MCF 10A (cell line): ENCODE data around the gene SPOCD1. TPM values are rescaled to one million over a fixed set of nuclear protein-coding genes. Genes with fewer than 3 reads are reported as not detected.

Source experiments
- BruUV-seq: library from RNA; stranded (reverse); fragments of 400-500 nt; replicated peaks from 2 replicates; lab custom pipeline; 2021; lab: Mats Ljungman, UMichigan
- CTCF ChIA-PET: fragments of 300-600 bp; sonication (Branson Sonifier 250); formaldehyde crosslinking; extraction: SDS; loops from one replicate; lab custom pipeline; 2021; ENCODE audit warnings: antibody characterized with exemption, inconsistent platforms; lab: Yijun Ruan, JAX
- POLR2A ChIA-PET: fragments of 300-600, 350-650 bp; sonication (Branson Sonifier 250); formaldehyde crosslinking; extraction: SDS; loops from one replicate; lab custom pipeline; 2020; ENCODE audit warnings: antibody characterized with exemption, inconsistent platforms; lab: Yijun Ruan, JAX
- DNase-seq: peaks from one replicate; pipeline ENCODE4 v3.0.0-alpha.2; 2018; ENCODE audit not compliant: unreplicated experiment
- H3K27ac Mint-ChIP-seq: one replicate; pipeline ENCODE4 v1.8.0; 2022; ENCODE audit warnings: mild to moderate bottlenecking, low read depth, mixed read lengths; ENCODE audit not compliant: unreplicated experiment
- H3K27me3 Mint-ChIP-seq: one replicate; pipeline ENCODE4 v1.8.0; 2022; ENCODE audit warnings: mixed read lengths; ENCODE audit not compliant: insufficient read depth, unreplicated experiment
- H3K36me3 Mint-ChIP-seq: one replicate; pipeline ENCODE4 v1.8.0; 2022; ENCODE audit warnings: mild to moderate bottlenecking, moderate library complexity, mixed read lengths; ENCODE audit not compliant: insufficient read depth, unreplicated experiment
- H3K4me1 Mint-ChIP-seq: one replicate; pipeline ENCODE4 v1.8.0; 2022; ENCODE audit warnings: mixed read lengths; ENCODE audit not compliant: insufficient read depth, unreplicated experiment
- H3K4me3 Mint-ChIP-seq: one replicate; pipeline ENCODE4 v1.8.0; 2022; ENCODE audit warnings: mild to moderate bottlenecking, moderate library complexity, mixed read lengths; ENCODE audit not compliant: unreplicated experiment
- H3K9me3 Mint-ChIP-seq: one replicate; pipeline ENCODE4 v1.8.0; 2022; ENCODE audit warnings: mixed read lengths; ENCODE audit not compliant: unreplicated experiment
- CTCF ChIP-seq: fragments of 200-600 bp; IDR thresholded peaks from one replicate; pipeline ENCODE4 v1.8.0; 2022; ENCODE audit warnings: antibody characterized with exemption, mild to moderate bottlenecking; ENCODE audit not compliant: unreplicated experiment
- intact Hi-C: fragments of 100-400 bp; cut with micrococcal nuclease; formaldehyde crosslinking; loops from 2 replicates; pipeline ENCODE4 v1.14.1; 2022
- total RNA-seq: library from RNA; stranded (reverse); gene quantifications from 2 replicates; pipeline ENCODE4 v1.2.3, GENCODE V29; 2022

SPOCD1 gene
- total RNA-seq, 1 experiment from 2014 or later = 0.47 TPM

DNA sequence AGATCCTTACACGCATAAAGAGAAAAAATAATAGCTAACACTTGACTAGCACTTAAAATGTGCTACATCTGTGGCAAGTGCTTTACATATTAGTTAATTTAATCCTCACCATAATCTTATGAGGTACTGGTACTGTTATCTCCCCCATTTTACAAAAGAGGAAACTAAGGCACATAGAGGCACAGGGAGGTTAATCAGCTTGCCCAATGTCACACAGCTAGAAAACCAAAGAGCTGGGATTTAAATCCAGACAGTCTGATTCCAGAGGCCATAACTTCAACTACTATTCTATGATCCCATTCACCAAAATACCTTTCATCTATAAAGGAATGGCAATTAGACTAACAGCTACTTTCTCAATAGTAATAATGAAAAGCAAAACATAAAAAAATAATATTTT, 11.7 kb downstream of the SPOCD1 start:
- DNase-seq = no peak
- H3K36me3 Mint-ChIP-seq = no peaks in the 10 kb centered on the region
- peaks cover 3% of the 10 kb centered on the region for H3K4me1 Mint-ChIP-seq
- TF ChIP-seq CTCF = no peak
- no peak overlapping the region for H3K27ac Mint-ChIP-seq
- ChIA-PET POLR2A (interaction anchor here (0.6 to 0.9 kb wide), 4 partner anchors 11 to 138 kb away, joined by 3 read pairs; no protein-coding TSS in a partner anchor), CTCF (interaction anchor here (0.7 to 1.1 kb wide), 2 partner anchors 14 to 623 kb away, joined by 3 read pairs; no protein-coding TSS in a partner anchor)
- no TSS peak for BruUV-seq
- H3K27me3 Mint-ChIP-seq = peaks cover 18% of the 10 kb centered on the region
- H3K9me3 Mint-ChIP-seq = no peaks in the 10 kb centered on the region
- intact Hi-C loops = no loop called here
- no peak overlapping the region for H3K4me3 Mint-ChIP-seq

- CTCF ChIA-PET = interaction anchor here (0.7 kb wide), 1 partner anchor 623 kb away, joined by 3 read pairs; no protein-coding TSS in a partner anchor
- no peaks in the 10 kb centered on the region for H3K9me3 Mint-ChIP-seq
- BruUV-seq = no TSS peak
- no peak for DNase-seq
- no peak overlapping the region for H3K27ac Mint-ChIP-seq
- intact Hi-C loops = no loop called here
- no peaks in the 10 kb centered on the region for H3K36me3 Mint-ChIP-seq
- no peak overlapping the region for H3K4me3 Mint-ChIP-seq
- peaks cover 18% of the 10 kb centered on the region for H3K27me3 Mint-ChIP-seq
- no peak for TF ChIP-seq CTCF
- H3K4me1 Mint-ChIP-seq = peaks cover 8% of the 10 kb centered on the region
- POLR2A ChIA-PET = interaction anchor here (0.6 to 0.7 kb wide), 2 partner anchors 11 to 103 kb away, joined by 3 read pairs; no protein-coding TSS in a partner anchor
Observed at GRCh38 chr1:31803610-31804009, 12.2 kb downstream of the SPOCD1 start.

GRCh38 chr1:31802190-31803150, 13.4 kb downstream of the SPOCD1 start:
- Mint-ChIP-seq H3K4me1 (peaks cover 9% of the 10 kb centered on the region), H3K36me3 (no peaks in the 10 kb centered on the region), H3K27me3 (peaks cover 18% of the 10 kb centered on the region), H3K9me3 (no peaks in the 10 kb centered on the region), H3K27ac (no peak overlapping the region), H3K4me3 (no peak overlapping the region)
- no TSS peak for BruUV-seq
- TF ChIP-seq CTCF = no peak
- no peak for DNase-seq
- CTCF ChIA-PET = no interaction called here
- POLR2A ChIA-PET = interaction anchor here (0.7 kb wide), 1 partner anchor 76 kb away, joined by 5 read pairs; no protein-coding TSS in a partner anchor
- intact Hi-C loops = no loop called here

DNA sequence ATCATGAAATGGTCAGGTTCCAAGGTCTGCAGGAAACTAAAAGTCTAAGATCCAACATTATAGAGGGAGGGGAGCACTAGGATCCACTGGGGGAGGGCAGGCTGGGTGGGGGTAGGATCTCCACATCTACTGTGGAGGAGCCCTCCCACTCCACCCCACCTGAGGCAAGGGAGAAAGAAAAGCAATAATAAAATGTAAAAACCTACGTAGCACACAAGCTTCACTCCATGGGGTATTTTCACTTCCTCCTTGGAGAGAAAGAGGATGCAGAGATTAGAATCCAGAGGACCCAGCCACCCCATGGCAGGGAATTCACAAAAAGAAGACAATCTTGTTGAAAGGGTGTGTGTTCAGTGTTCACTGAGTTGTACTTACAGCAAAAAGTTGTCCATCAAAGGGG, 14.4 kb downstream of the SPOCD1 start:
- BruUV-seq = no TSS peak
- ChIA-PET POLR2A (interaction anchor here (0.7 kb wide), 1 partner anchor 42 kb away, joined by 3 read pairs; no protein-coding TSS in a partner anchor), CTCF (interaction anchor here (0.6 to 1.3 kb wide), 2 partner anchors 42 to 983 kb away, joined by 4 read pairs; no protein-coding TSS in a partner anchor)
- Mint-ChIP-seq H3K36me3 (no peaks in the 10 kb centered on the region), H3K4me1 (peaks cover 9% of the 10 kb centered on the region), H3K9me3 (no peaks in the 10 kb centered on the region), H3K27ac (no peak overlapping the region), H3K4me3 (no peak overlapping the region), H3K27me3 (peaks cover 18% of the 10 kb centered on the region)
- intact Hi-C loops = no loop called here
- no peak for TF ChIP-seq CTCF
- DNase-seq = no peak
